Vagina (tissue), 2 donors: ENCODE results near the gene ARHGDIB. TPM values are rescaled to one million over a fixed set of nuclear protein-coding genes. Genes with fewer than 3 reads are reported as not detected.

Source experiments
- DNase-seq, 2 donors: peaks; one replicate each; pipeline ENCODE4 v3.0.0-alpha.2; 2017; ENCODE audit errors: extremely low spot score in 2 of 2
- H3K27ac ChIP-seq: fragments of 200-600 bp; sonication (generic); one replicate; pipeline ENCODE4 v1.5.1; 2019
- H3K27me3 ChIP-seq: fragments of 200-600 bp; sonication (generic); one replicate; pipeline ENCODE4 v1.5.1; 2019
- H3K36me3 ChIP-seq, 2 donors: fragments of 200-600 bp; sonication (generic); one replicate each; pipeline ENCODE4 v1.5.1; 2017 to 2019
- H3K4me1 ChIP-seq: fragments of 200-600 bp; sonication (generic); one replicate; pipeline ENCODE4 v1.5.1; 2019
- H3K4me3 ChIP-seq, 2 donors: fragments of 200-600 bp; sonication (generic); 1 replicate in 1 of 2; 2 replicates in 1 of 2; pipeline ENCODE4 v1.5.1; 2016 to 2019
- H3K9me3 ChIP-seq: fragments of 200-600 bp; sonication (generic); one replicate; pipeline ENCODE4 v1.5.1; 2019
- CTCF ChIP-seq, 3 experiments: fragments of 450-650 bp in 2 of 3; fragments of 200-600 bp in 1 of 3; sonication (generic) in 1 of 3; IDR thresholded peaks; one replicate each; pipeline ENCODE4 v1.5.1; 2017 to 2019; ENCODE audit warnings: antibody characterized with exemption in 3 of 3, mild to moderate bottlenecking in 2 of 3, moderate library complexity in 2 of 3
- POLR2A ChIP-seq, 2 donors: fragments of 450-650 bp; IDR thresholded peaks; one replicate each; pipeline ENCODE4 v1.6.1; 2017; ENCODE audit warnings: antibody characterized with exemption in 2 of 2, mild to moderate bottlenecking in 2 of 2, moderate library complexity in 2 of 2
- POLR2AphosphoS5 ChIP-seq, 2 donors: sonication (generic); formaldehyde crosslinking; IDR thresholded peaks; one replicate each; pipeline ENCODE4 v1.9.0; 2017; ENCODE audit warnings: antibody characterized with exemption in 2 of 2, mild to moderate bottlenecking in 2 of 2, low read depth in 1 of 2; ENCODE audit not compliant: insufficient read depth in 1 of 2
- intact Hi-C: fragments of 100-400 bp; cut with DNase I; formaldehyde crosslinking; loops from one replicate; pipeline ENCODE4 v1.15.1; 2023
- total RNA-seq: library from RNA; depleted of rRNA; stranded (reverse); fragments of >200 nt; gene quantifications from one replicate; pipeline ENCODE4 v1.2.3, GENCODE V29; 2016

The ARHGDIB gene
- total RNA-seq, 1 donor from 2014 or later = 153 TPM

DNA sequence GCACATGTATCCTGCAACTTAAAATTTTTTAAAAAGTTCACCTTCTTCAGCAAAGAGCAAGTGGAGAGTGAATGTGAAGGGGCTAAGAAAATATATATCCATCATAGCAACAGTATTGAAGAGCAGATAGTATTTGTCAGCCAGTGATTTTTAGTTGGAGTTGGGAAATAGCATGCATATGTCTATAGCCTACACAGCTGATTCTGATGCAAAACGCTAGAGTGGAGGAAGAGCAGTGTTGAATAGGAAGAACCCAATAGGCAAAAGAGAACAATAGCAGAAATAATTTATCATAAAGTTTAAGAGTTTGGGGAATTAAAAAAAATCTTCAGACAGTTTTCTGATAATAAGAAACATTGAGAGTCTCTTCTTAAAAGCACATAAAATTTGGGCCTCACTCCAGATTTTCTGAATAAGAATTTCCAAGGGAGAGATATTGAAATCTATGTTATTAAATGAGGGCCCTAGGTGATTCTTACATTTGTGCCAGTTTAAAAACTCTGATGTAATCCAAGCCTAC, 23.4 kb upstream of the ARHGDIB start:
- Histone ChIP-seq H3K4me1 (no peaks in the 10 kb centered on the region), H3K27me3 (no peaks in the 10 kb centered on the region), H3K4me3 (no peak overlapping the region), H3K36me3 (no peaks in the 10 kb centered on the region), H3K27ac (no peak overlapping the region), H3K9me3 (no peaks in the 10 kb centered on the region)
- no peak for DNase-seq
- no peak for TF ChIP-seq POLR2A (IDR thresholded peaks at IDR 0.05)
- TF ChIP-seq POLR2AphosphoS5 (IDR thresholded peaks at IDR 0.05; ENCODE audit: insufficient read depth in 1 of 2, low read depth in 1 of 2) = no peak
- TF ChIP-seq CTCF (IDR thresholded peaks at IDR 0.05) = no peak
- intact Hi-C loops = no loop called here

DNA sequence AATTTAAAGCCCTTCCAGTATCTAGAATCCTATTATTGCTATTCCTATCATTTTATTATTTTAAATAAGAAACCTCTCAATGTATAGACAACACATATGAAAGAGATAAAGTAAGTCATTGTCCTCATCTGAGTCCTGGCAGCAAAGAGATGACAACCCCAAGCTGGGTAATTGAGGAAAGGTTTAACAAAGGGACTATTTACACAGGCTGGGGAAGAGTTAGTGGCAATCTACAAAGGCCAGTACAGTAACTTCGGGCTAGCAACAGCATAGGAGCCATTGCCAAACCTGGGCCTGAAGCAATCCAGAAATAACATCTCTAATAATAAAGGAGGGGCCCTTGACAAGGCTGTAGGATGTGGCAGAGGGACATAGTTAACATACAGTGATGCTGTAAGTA, 22.6 kb upstream of the ARHGDIB start:
- H3K4me1 ChIP-seq = no peaks in the 10 kb centered on the region
- intact Hi-C loops = no loop called here
- H3K4me3 ChIP-seq = no peak overlapping the region
- H3K27me3 ChIP-seq = no peaks in the 10 kb centered on the region
- H3K27ac ChIP-seq = no peak overlapping the region
- H3K9me3 ChIP-seq = no peaks in the 10 kb centered on the region
- no peak for DNase-seq
- H3K36me3 ChIP-seq = no peaks in the 10 kb centered on the region
- TF ChIP-seq POLR2A (IDR thresholded peaks at IDR 0.05) = no peak
- no peak for TF ChIP-seq CTCF (IDR thresholded peaks at IDR 0.05)
- no peak for TF ChIP-seq POLR2AphosphoS5 (IDR thresholded peaks at IDR 0.05; ENCODE audit: insufficient read depth in 1 of 2, low read depth in 1 of 2)

DNA sequence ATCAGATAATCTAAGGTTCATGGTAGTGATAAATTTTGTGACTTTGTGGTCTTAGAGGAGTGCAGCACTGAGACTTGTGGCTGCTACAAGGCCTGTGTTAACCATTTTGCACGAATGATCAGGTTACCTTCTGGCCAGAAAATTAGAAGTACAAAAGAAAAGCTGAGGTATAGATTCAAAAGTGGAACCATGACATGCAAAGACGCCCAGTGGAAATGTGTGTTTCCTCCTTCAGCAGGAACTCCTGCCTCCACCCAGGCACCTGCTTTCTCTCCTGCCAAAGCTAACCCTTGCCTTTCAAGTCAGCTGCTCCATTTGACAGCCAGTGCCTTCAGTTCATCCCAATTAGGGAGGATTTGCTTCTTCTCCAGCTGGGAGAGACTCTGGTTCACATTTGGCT, 21.6 kb upstream of the ARHGDIB start:
- DNase-seq = no peak
- H3K4me3 ChIP-seq = no peak overlapping the region
- no peak overlapping the region for H3K27ac ChIP-seq
- intact Hi-C loops = no loop called here
- H3K4me1 ChIP-seq = no peaks in the 10 kb centered on the region
- TF ChIP-seq POLR2A (IDR thresholded peaks at IDR 0.05) (no peak), POLR2AphosphoS5 (IDR thresholded peaks at IDR 0.05; ENCODE audit: insufficient read depth in 1 of 2, low read depth in 1 of 2) (no peak), CTCF (IDR thresholded peaks at IDR 0.05) (no peak)
- no peaks in the 10 kb centered on the region for H3K36me3 ChIP-seq
- no peaks in the 10 kb centered on the region for H3K9me3 ChIP-seq
- no peaks in the 10 kb centered on the region for H3K27me3 ChIP-seq

DNA sequence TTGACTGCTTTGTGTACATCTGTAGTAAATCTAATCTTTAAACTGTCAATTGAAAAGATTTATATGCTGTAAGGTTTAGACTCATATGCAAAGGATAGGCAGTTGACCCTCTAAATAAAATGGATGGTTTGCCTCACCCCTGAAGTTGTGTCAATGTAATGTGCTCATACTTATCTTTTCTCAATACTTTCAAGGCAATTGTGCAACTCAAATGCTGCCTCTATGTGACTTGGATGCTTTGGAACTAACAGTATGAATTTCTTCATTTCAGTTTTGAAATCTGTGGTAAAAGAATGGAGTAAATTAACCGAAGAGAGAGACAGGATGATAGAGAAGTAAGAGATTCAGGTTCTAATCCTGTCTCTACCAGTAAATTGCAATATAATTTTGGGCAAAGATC, 21.2 kb upstream of the ARHGDIB start:
- Histone ChIP-seq H3K4me3 (no peak overlapping the region), H3K36me3 (no peaks in the 10 kb centered on the region), H3K4me1 (no peaks in the 10 kb centered on the region), H3K27ac (no peak overlapping the region), H3K9me3 (no peaks in the 10 kb centered on the region), H3K27me3 (no peaks in the 10 kb centered on the region)
- intact Hi-C loops = no loop called here
- DNase-seq = no peak
- TF ChIP-seq POLR2A (IDR thresholded peaks at IDR 0.05) (no peak), CTCF (IDR thresholded peaks at IDR 0.05) (no peak), POLR2AphosphoS5 (IDR thresholded peaks at IDR 0.05; ENCODE audit: insufficient read depth in 1 of 2, low read depth in 1 of 2) (no peak)

DNA sequence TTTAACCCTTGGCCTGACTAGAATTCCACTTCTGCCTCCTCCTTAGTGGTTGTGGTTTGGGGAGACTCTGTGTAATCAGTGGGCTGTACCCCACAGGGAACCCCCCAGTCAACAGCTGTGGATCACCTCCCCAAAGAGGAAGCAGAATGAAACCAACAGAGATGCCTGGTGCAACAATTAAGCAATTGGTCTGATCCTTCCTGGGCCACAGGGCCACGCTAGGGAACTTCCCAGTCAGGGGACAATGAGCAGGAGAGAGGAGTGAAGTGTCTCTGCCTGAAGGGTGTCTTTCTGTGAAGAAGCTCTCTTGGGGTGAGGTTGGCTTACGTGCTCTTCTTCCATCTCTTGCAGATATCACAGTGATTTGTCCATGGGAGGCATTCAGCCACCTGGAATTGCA, 19.6 kb upstream of the ARHGDIB start:
- DNase-seq = no peak
- Histone ChIP-seq H3K4me3 (no peak overlapping the region), H3K27me3 (no peaks in the 10 kb centered on the region), H3K36me3 (no peaks in the 10 kb centered on the region), H3K27ac (no peak overlapping the region), H3K4me1 (no peaks in the 10 kb centered on the region), H3K9me3 (no peaks in the 10 kb centered on the region)
- TF ChIP-seq POLR2AphosphoS5 (IDR thresholded peaks at IDR 0.05; ENCODE audit: insufficient read depth in 1 of 2, low read depth in 1 of 2) (no peak), POLR2A (IDR thresholded peaks at IDR 0.05) (no peak), CTCF (IDR thresholded peaks at IDR 0.05) (no peak)
- intact Hi-C loops = no loop called here
